KMS-11 (cell line): ENCODE results near the gene MT4.

Experiments used
- H2AFZ ChIP-seq: fragments of 200-600 bp; sonication (generic); 2 replicates; pipeline ENCODE4 v1.6.1; 2016; ENCODE audit warnings: antibody characterized with exemption, mixed run types, low read depth
- H3K27ac ChIP-seq: fragments of 200-600 bp; sonication (generic); 2 replicates; pipeline ENCODE4 v1.6.1; 2016; ENCODE audit warnings: mild to moderate bottlenecking, mixed run types
- H3K27me3 ChIP-seq: fragments of 200-600 bp; sonication (generic); 2 replicates; pipeline ENCODE4 v1.6.1; 2017; ENCODE audit warnings: mild to moderate bottlenecking, low read depth, mixed run types, moderate library complexity; ENCODE audit not compliant: insufficient read depth
- H3K36me3 ChIP-seq: fragments of 200-600 bp; sonication (generic); 2 replicates; pipeline ENCODE4 v1.6.1; 2017; ENCODE audit warnings: mild to moderate bottlenecking, mixed run types; ENCODE audit not compliant: insufficient read depth
- H3K4me1 ChIP-seq: fragments of 200-600 bp; sonication (generic); 2 replicates; pipeline ENCODE4 v1.6.1; 2016; ENCODE audit warnings: mild to moderate bottlenecking, low read depth, mixed run types; ENCODE audit not compliant: poor library complexity, severe bottlenecking
- H3K4me2 ChIP-seq: fragments of 200-600 bp; sonication (generic); 2 replicates; pipeline ENCODE4 v1.7.0; 2016; ENCODE audit warnings: mild to moderate bottlenecking, mixed run types
- H3K4me3 ChIP-seq: fragments of 200-600 bp; sonication (generic); IDR thresholded peaks from 2 replicates; pipeline ENCODE4 v1.6.1; 2017; ENCODE audit warnings: low read depth, low read length, mixed read lengths; ENCODE audit not compliant: insufficient read depth
- H3K79me2 ChIP-seq: fragments of 200-600 bp; sonication (generic); 2 replicates; pipeline ENCODE4 v1.6.1; 2016; ENCODE audit warnings: low read depth, mixed run types; ENCODE audit not compliant: insufficient read depth
- H3K9ac ChIP-seq: fragments of 200-600 bp; sonication (generic); 2 replicates; pipeline ENCODE4 v1.6.1; 2016; ENCODE audit warnings: mild to moderate bottlenecking, mixed run types
- H4K20me1 ChIP-seq: fragments of 200-600 bp; sonication (generic); 2 replicates; pipeline ENCODE4 v1.6.1; 2016; ENCODE audit warnings: mild to moderate bottlenecking, mixed run types; ENCODE audit not compliant: insufficient read depth
- TF ChIP-seq, protein P1 (sequence below): fragments of 200-600 bp; sonication (generic); conservative IDR thresholded peaks from 2 replicates; pipeline ENCODE4 v1.6.1; 2017; ENCODE audit warnings: low read depth, mild to moderate bottlenecking, antibody characterized with exemption, low read length, moderate library complexity, mixed read lengths

Gene MT4

DNA sequence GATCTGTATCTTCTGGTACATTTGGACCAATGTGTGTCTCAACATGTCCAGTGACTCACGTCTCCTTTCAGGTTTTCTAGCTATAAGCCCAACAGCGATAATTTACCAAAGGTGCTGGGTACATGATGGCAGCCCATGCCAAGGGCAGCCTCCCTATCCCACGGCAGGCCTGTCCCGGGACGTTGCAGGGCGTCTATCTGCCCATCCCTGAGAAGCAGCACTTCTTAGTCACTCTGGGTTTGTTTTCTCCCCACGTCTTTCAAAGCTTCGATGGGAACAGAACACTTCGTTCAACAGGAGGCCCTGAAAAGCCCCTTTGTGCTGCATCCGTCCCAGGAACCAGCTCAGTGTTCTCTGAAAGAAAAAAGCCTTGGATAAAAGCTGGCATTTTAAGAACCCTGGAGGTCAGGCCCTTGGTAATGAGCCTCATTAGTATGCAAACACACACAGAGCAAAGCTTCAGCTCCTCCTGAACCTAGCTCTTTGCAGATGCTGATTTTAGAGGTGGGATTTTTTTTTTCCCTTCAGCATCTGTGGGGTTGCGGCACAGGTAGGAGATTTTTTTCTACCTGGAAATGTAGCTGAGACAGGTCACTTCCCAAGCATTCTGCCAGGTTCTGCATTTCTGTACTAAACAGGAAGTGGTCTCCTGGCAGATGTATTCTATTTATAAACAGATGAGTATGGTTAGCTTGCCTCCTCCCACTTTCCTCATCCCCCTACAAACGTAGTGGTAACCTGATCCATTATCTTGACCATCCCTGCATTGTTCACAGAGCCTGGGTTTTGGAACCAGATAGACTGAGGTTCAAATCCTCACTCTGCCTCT is 17.5 kb upstream of the MT4 start:
- peak overlapping the region; percentile 92 for H3K4me2 ChIP-seq
- no peaks in the 10 kb centered on the region for H3K27me3 ChIP-seq
- no peaks in the 10 kb centered on the region for H4K20me1 ChIP-seq
- H3K4me3 ChIP-seq: no peak overlapping the region
- TF ChIP-seq, protein P1, sequence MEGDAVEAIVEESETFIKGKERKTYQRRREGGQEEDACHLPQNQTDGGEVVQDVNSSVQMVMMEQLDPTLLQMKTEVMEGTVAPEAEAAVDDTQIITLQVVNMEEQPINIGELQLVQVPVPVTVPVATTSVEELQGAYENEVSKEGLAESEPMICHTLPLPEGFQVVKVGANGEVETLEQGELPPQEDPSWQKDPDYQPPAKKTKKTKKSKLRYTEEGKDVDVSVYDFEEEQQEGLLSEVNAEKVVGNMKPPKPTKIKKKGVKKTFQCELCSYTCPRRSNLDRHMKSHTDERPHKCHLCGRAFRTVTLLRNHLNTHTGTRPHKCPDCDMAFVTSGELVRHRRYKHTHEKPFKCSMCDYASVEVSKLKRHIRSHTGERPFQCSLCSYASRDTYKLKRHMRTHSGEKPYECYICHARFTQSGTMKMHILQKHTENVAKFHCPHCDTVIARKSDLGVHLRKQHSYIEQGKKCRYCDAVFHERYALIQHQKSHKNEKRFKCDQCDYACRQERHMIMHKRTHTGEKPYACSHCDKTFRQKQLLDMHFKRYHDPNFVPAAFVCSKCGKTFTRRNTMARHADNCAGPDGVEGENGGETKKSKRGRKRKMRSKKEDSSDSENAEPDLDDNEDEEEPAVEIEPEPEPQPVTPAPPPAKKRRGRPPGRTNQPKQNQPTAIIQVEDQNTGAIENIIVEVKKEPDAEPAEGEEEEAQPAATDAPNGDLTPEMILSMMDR: no peak
- peak overlapping the region; percentile 80 for H2AFZ ChIP-seq
- peaks cover 30% of the 10 kb centered on the region for H3K4me1 ChIP-seq
- H3K9ac ChIP-seq: peak overlapping the region; percentile 8; the same call in 1 of the 2 replicates
- no peaks in the 10 kb centered on the region for H3K36me3 ChIP-seq
- H3K27ac ChIP-seq: peak overlapping the region; percentile 56
- H3K79me2 ChIP-seq: no peaks in the 10 kb centered on the region

DNA sequence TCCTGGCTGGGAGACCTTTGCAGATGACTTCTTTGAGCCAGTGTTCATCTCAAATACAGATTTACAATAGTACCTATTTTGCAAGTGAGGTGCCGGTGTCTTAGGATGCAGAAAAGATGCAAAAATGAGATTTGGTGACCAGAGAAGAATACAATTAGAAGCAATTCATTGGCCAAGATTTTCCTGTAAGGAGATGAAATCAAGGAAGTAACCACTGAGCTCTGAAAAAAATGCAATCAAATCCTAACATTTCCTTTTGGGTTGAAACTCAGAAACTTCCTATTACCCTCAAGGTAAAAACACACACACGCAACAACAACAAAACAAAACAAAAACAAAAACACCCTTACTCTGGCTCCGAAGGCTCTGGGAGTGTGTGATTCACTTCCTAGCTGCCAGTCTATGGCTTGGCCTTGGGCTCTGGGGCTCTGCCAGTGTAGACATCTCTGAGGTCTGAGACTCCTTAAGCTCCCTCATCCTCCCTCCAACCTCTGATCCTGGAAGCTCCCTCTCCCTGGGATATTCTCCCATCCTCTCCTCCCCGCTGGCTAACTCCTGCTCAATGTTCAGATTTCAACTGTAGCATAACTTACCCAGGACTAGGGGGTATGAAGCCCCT is 16.8 kb upstream of the MT4 start:
- Histone ChIP-seq H3K4me2 (peak overlapping the region; percentile 92), H2AFZ (peak overlapping the region; percentile 80), H3K36me3 (no peaks in the 10 kb centered on the region), H3K9ac (peak overlapping the region; percentile 8; the same call in 1 of the 2 replicates), H3K27me3 (no peaks in the 10 kb centered on the region), H3K27ac (peak overlapping the region; percentile 56), H3K4me1 (peaks cover 30% of the 10 kb centered on the region), H4K20me1 (no peaks in the 10 kb centered on the region), H3K4me3 (no peak overlapping the region), H3K79me2 (no peaks in the 10 kb centered on the region)
- TF ChIP-seq, protein P1: no peak

DNA sequence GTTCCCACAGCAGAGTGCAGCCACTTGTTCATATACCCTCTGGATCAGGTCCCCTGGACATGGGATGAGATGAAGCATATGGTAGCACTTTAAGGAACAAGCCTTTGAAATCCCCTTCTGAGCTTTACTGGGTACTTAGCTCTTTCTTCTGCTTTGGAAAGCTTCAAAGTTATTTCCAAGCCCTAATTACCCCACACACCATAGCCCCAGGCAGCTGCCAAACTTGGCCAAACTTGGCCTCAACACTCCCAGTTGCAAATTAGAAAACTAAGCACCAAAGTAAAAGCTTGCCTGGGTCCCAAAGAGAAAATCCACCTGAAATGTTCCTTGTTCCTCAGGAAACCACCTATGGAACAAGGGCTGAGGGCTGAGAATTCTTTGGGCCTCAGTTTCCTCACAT is 15.7 kb upstream of the MT4 start:
- Histone ChIP-seq H3K27ac (no peak overlapping the region), H3K79me2 (no peaks in the 10 kb centered on the region), H3K27me3 (no peaks in the 10 kb centered on the region), H3K9ac (no peak overlapping the region), H2AFZ (no peak overlapping the region), H3K4me3 (no peak overlapping the region), H3K36me3 (no peaks in the 10 kb centered on the region), H3K4me1 (peaks cover 30% of the 10 kb centered on the region), H4K20me1 (no peaks in the 10 kb centered on the region), H3K4me2 (no peak overlapping the region)
- TF ChIP-seq, protein P1: no peak

DNA sequence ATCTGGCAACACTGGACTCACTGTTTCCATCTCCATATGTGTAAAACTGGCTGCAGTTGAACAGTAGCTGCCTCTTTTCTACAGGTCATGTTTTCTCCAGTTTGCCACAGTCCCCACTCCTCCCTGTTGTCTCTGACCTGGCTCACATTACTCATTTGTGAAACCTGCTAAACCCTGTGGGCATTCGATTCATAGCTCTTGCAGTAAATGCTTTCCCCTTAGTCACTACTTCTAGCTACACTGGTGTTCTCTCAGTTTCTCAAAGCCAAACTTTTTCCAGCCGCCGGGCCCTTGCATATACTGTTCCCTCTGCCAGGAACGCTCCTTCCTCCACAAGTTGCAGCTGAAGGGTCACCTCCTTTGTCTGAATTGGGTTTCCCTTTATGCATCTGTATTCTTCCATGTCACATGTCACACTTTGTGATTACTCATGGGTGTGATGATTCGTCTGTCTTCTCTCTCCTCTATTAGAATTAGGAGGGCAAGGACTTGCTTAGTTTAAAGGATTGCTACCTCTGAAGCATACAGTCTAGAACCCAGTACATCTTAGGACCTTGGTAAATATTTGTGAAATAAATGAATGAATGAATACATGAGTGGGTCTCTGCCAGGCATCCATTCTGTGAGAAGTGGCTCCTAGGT is 15.0 kb upstream of the MT4 start:
- no peaks in the 10 kb centered on the region for H3K27me3 ChIP-seq
- peaks cover 30% of the 10 kb centered on the region for H3K4me1 ChIP-seq
- TF ChIP-seq, protein P1: no peak
- no peak overlapping the region for H3K4me2 ChIP-seq
- no peak overlapping the region for H3K4me3 ChIP-seq
- no peak overlapping the region for H3K27ac ChIP-seq
- no peaks in the 10 kb centered on the region for H3K79me2 ChIP-seq
- H3K9ac ChIP-seq: no peak overlapping the region
- no peak overlapping the region for H2AFZ ChIP-seq
- H3K36me3 ChIP-seq: no peaks in the 10 kb centered on the region
- H4K20me1 ChIP-seq: no peaks in the 10 kb centered on the region
